Chondrocyte (in vitro differentiated cells): ENCODE measurements around the gene SH2D3A. TPM values are rescaled to one million over a fixed set of nuclear protein-coding genes. Genes with fewer than 3 reads are reported as not detected.
"Not testable (repeated sequence)": the region's sequence is repeated elsewhere in the genome, so short reads cannot be mapped to it uniquely, and the experiment has no call there.

Experiments used
- DNase-seq: peaks from one replicate; pipeline ENCODE4 v3.0.0; 2021; ENCODE audit warnings: mixed read lengths, low spot score
- H3K27ac Mint-ChIP-seq: one replicate; pipeline ENCODE4 v1.8.0; 2021; ENCODE audit warnings: mild to moderate bottlenecking, moderate library complexity, mixed read lengths; ENCODE audit not compliant: unreplicated experiment
- H3K27me3 Mint-ChIP-seq: 2 replicates; pipeline ENCODE4 v1.8.0; 2021; ENCODE audit warnings: low read depth, mixed read lengths
- H3K36me3 Mint-ChIP-seq: 2 replicates; pipeline ENCODE4 v1.8.0; 2021; ENCODE audit warnings: low read depth, mixed read lengths
- H3K4me1 Mint-ChIP-seq: 2 replicates; pipeline ENCODE4 v1.8.0; 2021; ENCODE audit warnings: low read depth, mild to moderate bottlenecking, mixed read lengths
- H3K4me3 Mint-ChIP-seq: one replicate; pipeline ENCODE4 v1.8.0; 2021; ENCODE audit warnings: mild to moderate bottlenecking, moderate library complexity, mixed read lengths; ENCODE audit not compliant: unreplicated experiment
- H3K9me3 Mint-ChIP-seq: 2 replicates; pipeline ENCODE4 v1.8.0; 2021; ENCODE audit warnings: low read depth, mixed read lengths
- CTCF ChIP-seq: fragments of 200-600 bp; sonication (generic); IDR thresholded peaks from 2 replicates; pipeline ENCODE4 v1.5.0; 2021; ENCODE audit warnings: antibody characterized with exemption, mild to moderate bottlenecking, moderate library complexity
- total RNA-seq: library from RNA; stranded (reverse); gene quantifications from 3 replicates; pipeline ENCODE4 v1.2.1, GENCODE V29; 2021

SH2D3A gene
- total RNA-seq, 1 donor from 2014 or later = 0.52 TPM

- Mint-ChIP-seq H3K4me3 (no peak overlapping the region), H3K4me1 (peaks cover 5% of the 10 kb centered on the region), H3K27ac (no peak overlapping the region), H3K9me3 (no peaks in the 10 kb centered on the region), H3K36me3 (no peaks in the 10 kb centered on the region), H3K27me3 (no peaks in the 10 kb centered on the region)
- DNase-seq = no peak
- TF ChIP-seq CTCF = no peak
Observed at GRCh38 chr19:6777434-6777833, 10.2 kb upstream of the SH2D3A start.

DNA sequence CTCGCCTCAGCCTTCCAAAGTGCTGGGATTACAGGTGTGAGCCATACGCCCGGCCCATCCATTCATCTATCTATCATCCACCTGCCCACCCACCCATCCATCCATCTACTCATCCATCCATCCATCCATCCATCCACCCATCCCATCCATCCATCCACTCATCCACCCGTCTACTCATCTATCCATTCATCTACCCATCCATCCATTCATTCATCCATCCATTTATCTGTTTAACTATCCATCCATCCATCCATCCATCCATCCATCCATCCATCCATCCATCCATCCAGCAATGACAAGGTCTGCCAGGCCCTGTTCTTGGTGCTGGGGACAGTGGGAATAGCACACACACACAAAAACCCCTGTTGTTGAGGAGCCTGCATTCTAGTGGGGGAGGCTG lies 9.8 kb upstream of the SH2D3A start:
- Mint-ChIP-seq H3K27ac (no peak overlapping the region), H3K27me3 (no peaks in the 10 kb centered on the region), H3K9me3 (no peaks in the 10 kb centered on the region), H3K4me3 (no peak overlapping the region), H3K36me3 (no peaks in the 10 kb centered on the region), H3K4me1 (peaks cover 5% of the 10 kb centered on the region)
- no peak for DNase-seq
- TF ChIP-seq CTCF = no peak

GRCh38 chr19:6776045-6776444 lies 8.8 kb upstream of the SH2D3A start:
- not testable (repeated sequence) for H3K27me3 Mint-ChIP-seq, H3K4me1 Mint-ChIP-seq, H3K36me3 Mint-ChIP-seq, H3K27ac Mint-ChIP-seq, H3K9me3 Mint-ChIP-seq, DNase-seq, H3K4me3 Mint-ChIP-seq

DNA sequence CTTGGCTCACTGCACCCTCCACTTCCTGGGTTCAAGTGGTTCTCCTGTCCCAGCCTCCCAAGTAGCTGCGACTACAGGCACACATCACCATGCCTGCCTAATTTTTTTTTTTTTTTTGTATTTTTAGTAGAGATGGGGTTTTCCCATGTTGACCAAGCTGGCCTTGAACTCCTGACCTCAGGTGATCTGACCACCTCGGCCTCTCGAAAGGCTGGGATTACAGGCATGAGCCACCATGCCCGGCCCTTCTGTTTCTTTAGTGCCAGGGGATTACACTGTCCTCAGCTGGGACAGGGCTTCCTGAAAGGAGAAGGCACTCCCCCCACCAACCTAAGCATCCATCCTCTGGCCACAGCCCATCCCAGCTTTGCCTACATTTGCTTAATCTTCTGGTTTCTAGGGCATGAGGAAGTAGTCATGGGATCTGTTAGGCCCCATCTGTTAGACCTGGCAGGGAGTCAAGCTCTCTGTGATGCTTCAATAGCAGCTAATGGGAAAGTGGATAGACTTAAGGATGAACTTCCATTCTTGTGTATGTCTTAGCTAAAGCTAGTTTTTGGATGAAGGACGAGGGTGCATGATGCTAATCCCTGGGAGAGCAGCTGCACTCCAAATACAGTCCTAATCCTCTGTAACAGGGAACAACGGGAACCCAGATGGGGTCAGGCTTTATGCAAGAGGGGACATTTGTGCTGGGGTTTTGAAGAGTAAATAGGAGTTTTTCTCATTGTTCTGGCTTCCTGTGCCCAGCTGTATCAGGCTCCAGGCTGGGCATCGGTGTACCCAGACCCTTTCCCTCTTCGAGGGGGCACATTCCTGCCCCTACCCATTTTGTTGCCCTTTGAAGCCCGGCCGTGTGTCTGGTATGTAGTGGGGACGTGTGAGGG lies 7.8 kb upstream of the SH2D3A start:
- DNase-seq = no peak
- Mint-ChIP-seq H3K4me1 (no peaks in the 10 kb centered on the region), H3K4me3 (no peak overlapping the region), H3K27me3 (no peaks in the 10 kb centered on the region), H3K36me3 (no peaks in the 10 kb centered on the region), H3K27ac (no peak overlapping the region), H3K9me3 (no peaks in the 10 kb centered on the region)
- no peak for TF ChIP-seq CTCF

GRCh38 chr19:6773323-6773931 lies 6.2 kb upstream of the SH2D3A start:
- H3K4me3 Mint-ChIP-seq = no peak overlapping the region
- no peaks in the 10 kb centered on the region for H3K36me3 Mint-ChIP-seq

More at GRCh38 chr19:6773323-6773931, 6.2 kb upstream of the SH2D3A start:
- no peak for TF ChIP-seq CTCF
- Mint-ChIP-seq H3K9me3 (no peaks in the 10 kb centered on the region), H3K4me1 (no peaks in the 10 kb centered on the region), H3K27me3 (no peaks in the 10 kb centered on the region), H3K27ac (no peak overlapping the region)
- DNase-seq = no peak
